GM13976 (cell line): ENCODE data around the gene TOB1.

Source experiments
- DNase-seq: peaks from one replicate; pipeline ENCODE4 v3.0.0; 2012; ENCODE audit warnings: low spot score
- CTCF ChIP-seq: IDR thresholded peaks from 2 replicates; pipeline ENCODE4 v1.5.1; 2012; ENCODE audit warnings: borderline replicate concordance, mild to moderate bottlenecking; ENCODE audit not compliant: insufficient read depth; ENCODE audit errors: extremely low read depth, missing control alignments, control extremely low read depth
- in situ Hi-C: fragments of 300-500 bp; cut with MboI; formaldehyde crosslinking; loops from one replicate; pipeline ENCODE4 v1.12.0; 2022; ENCODE audit warnings: low sequenced_read_pairs, mixed read lengths, inconsistent platforms; ENCODE audit not compliant: unreplicated experiment

Gene TOB1

GRCh38 chr17:50837980-50838954 is 27.9 kb downstream of the TOB1 start:
- peak; percentile 10 for DNase-seq
- in situ Hi-C loops: loop anchor here (10.0 kb wide), 1 partner anchor 293 kb away; the partner anchor contains the start of gene SPATA20
- no peak for TF ChIP-seq CTCF

DNA sequence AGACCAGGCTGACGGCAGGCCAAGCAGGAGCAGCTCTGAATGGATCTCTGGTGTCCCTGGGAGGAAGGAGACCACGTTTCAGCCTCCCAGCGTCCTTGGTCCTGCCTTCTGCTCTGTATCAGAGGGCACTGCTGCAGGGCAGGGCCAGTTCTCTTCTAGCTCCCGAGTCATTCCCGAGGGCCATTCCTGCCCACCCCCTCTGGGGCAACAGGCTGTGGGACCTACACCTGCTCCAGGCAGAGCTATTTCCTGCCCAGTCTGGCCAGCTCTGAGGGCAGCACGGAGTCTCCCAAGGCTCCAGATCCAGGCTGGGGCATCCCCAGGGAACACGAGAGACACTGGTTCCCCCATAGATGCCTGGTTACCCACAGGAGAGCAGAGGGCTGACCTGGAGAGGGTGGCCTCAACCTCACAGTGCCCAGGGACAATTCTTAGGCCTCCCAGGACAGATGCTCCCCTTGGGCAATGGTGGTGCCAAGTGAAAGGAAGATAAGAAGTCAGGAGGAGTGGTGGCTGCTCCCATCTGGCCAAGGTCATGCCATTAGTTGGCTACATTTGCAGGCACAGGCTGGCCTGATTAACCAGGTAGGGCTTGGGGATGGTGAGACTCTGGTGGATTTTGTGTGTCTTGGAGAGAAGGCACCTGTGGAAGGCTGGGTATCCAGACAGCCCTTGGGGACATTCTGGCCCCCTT is 28.7 kb downstream of the TOB1 start:
- DNase-seq: no peak
- in situ Hi-C loops: loop anchor here (10.0 kb wide), 1 partner anchor 293 kb away; the partner anchor contains the start of gene SPATA20
- no peak for TF ChIP-seq CTCF

- in situ Hi-C loops: loop anchor here (10.0 kb wide), 1 partner anchor 292 kb away; the partner anchor contains the start of gene SPATA20
- no peak for TF ChIP-seq CTCF
- no peak for DNase-seq
These were observed 29.3 kb downstream of the TOB1 start for GRCh38 chr17:50836826-50837225.

GRCh38 chr17:50835301-50836234 is 30.6 kb downstream of the TOB1 start, which contains the start of gene WFIKKN2:
TSS of gene WFIKKN2 (plus strand) at chr17:50835586. CDS start at chr17:50835938, 352 bp downstream.
- in situ Hi-C loops: loop anchor here (10.0 kb wide), 1 partner anchor 291 kb away; the partner anchor contains the start of gene SPATA20
- no peak for TF ChIP-seq CTCF
- DNase-seq: no peak

DNA sequence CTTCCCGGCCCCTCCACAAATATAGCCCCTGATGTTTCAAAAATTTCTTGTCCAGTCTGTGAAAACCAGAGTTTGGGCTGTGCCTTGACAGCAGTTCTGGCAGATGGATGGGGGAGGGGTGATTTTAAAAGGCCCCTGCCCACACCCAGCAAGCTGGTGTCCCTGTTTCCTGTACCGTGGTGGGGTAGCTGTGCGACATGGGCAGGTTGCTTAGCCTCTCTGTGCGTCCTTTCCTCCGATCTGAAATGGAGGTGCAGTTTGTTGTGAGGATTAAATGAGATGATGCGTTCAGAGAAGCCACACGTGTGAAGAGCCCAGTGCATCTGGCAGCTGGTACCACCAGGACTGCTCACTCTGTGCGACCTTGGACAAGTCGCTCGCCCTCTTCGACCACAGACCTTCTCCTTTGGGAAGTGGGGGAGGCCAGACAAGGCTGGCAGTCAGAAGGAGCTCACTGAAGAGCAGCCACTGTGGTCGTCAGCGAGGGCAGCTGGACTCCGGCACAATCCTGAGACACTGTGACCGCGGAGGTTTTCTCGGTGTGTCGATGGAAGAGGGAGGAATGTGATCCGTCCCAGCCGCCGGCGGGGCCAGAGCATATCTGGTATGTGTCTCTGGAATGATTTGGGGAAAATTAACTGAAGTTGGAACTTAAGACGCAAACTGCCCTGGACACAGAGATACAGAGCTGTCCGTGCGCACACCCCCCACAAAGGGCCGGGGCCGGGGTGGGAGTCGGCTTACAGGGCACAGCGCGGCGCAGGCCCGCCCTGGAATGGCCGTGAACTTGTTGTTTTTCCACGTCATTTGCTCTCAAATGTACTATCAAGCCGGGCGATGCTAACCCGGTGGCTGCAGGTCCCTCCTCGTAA is 31.5 kb downstream of the TOB1 start:
- DNase-seq: no peak
- TF ChIP-seq CTCF: no peak
- in situ Hi-C loops: loop anchor here (10.0 kb wide), 1 partner anchor 290 kb away; the partner anchor contains the start of gene SPATA20
